Esophagus squamous epithelium (tissue), 4 donors: ENCODE data around the gene TEX12.

Experiments
- POLR2A ChIP-seq, 4 donors: fragments of 450-650 bp; IDR thresholded peaks; one replicate each; pipeline ENCODE4 v1.6.1; 2017; ENCODE audit warnings: antibody characterized with exemption in 4 of 4, mild to moderate bottlenecking in 4 of 4, moderate library complexity in 3 of 4
- TF ChIP-seq, protein P1 (sequence below), 6 experiments: fragments of 450-650 bp in 4 of 6; fragments of 200-600 bp in 2 of 6; sonication (generic) in 2 of 6; IDR thresholded peaks; one replicate each; pipeline ENCODE4 v1.5.1; 2016 to 2019; ENCODE audit warnings: antibody characterized with exemption in 6 of 6, mild to moderate bottlenecking in 4 of 6, moderate library complexity in 4 of 6

DNA sequence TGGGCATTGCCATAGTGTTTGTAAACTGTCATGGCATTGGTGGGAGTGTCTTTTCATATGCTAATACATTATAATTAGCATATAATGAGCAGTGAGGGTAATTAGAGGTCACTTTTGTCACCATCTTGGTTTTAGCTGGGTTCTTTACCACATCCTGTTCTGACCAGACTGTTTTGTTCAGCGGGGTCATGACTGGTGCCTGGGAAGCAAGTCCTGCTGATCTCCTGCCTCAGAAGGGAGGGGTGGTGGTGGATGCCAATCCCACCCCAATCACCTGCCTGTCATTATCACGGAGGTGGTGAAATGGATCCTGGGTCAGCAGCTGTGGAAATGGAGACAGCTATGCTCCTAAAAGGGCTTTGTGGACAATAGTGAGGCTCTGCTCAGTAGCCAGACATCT is 34.4 kb upstream of the TEX12 start:
- TF ChIP-seq, protein P1, sequence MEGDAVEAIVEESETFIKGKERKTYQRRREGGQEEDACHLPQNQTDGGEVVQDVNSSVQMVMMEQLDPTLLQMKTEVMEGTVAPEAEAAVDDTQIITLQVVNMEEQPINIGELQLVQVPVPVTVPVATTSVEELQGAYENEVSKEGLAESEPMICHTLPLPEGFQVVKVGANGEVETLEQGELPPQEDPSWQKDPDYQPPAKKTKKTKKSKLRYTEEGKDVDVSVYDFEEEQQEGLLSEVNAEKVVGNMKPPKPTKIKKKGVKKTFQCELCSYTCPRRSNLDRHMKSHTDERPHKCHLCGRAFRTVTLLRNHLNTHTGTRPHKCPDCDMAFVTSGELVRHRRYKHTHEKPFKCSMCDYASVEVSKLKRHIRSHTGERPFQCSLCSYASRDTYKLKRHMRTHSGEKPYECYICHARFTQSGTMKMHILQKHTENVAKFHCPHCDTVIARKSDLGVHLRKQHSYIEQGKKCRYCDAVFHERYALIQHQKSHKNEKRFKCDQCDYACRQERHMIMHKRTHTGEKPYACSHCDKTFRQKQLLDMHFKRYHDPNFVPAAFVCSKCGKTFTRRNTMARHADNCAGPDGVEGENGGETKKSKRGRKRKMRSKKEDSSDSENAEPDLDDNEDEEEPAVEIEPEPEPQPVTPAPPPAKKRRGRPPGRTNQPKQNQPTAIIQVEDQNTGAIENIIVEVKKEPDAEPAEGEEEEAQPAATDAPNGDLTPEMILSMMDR (IDR thresholded peaks at IDR 0.05), result no peak
- TF ChIP-seq POLR2A (IDR thresholded peaks at IDR 0.05), result no peak
